HL-60/S4 (cell line): ENCODE data around the gene SLC9A3.
"Not testable (repeated sequence)": the region's sequence is repeated elsewhere in the genome, so short reads cannot be mapped to it uniquely, and the experiment has no call there.

Source experiments
- in situ Hi-C: fragments of 300-500 bp; cut with MboI; formaldehyde crosslinking; loops from 2 replicates; pipeline ENCODE4 v1.14.3; 2022; ENCODE audit warnings: low sequenced_read_pairs

Gene SLC9A3

GRCh38 chr5:492314-492893 is 31.8 kb downstream of the SLC9A3 start:
- in situ Hi-C loops = no loop called here

- in situ Hi-C loops = no loop called here
These were observed 32.4 kb downstream of the SLC9A3 start for GRCh38 chr5:491856-492155.

GRCh38 chr5:491119-491855 is 33.0 kb downstream of the SLC9A3 start:
- in situ Hi-C loops = no loop called here

- in situ Hi-C loops = no loop called here
These were observed 33.8 kb downstream of the SLC9A3 start for GRCh38 chr5:490116-491106.

GRCh38 chr5:489689-490080 is 34.6 kb downstream of the SLC9A3 start:
- in situ Hi-C loops = no loop called here

- in situ Hi-C loops = no loop called here
These were observed 35.2 kb downstream of the SLC9A3 start for GRCh38 chr5:488744-489688.

- in situ Hi-C loops = no loop called here
These were observed 36.0 kb downstream of the SLC9A3 start for GRCh38 chr5:488241-488640.

GRCh38 chr5:486597-486996 is 37.7 kb downstream of the SLC9A3 start:
- in situ Hi-C loops = not testable (repeated sequence)

- in situ Hi-C loops = no loop called here
These were observed 38.2 kb downstream of the SLC9A3 start for GRCh38 chr5:485946-486491.

- in situ Hi-C loops = no loop called here
These were observed 38.9 kb downstream of the SLC9A3 start for GRCh38 chr5:485113-485945.

GRCh38 chr5:484556-484955 is 39.7 kb downstream of the SLC9A3 start:
- in situ Hi-C loops = no loop called here

- in situ Hi-C loops = no loop called here
These were observed 40.7 kb downstream of the SLC9A3 start for GRCh38 chr5:483434-484140.

GRCh38 chr5:483011-483410 is 41.2 kb downstream of the SLC9A3 start:
- in situ Hi-C loops = no loop called here

GRCh38 chr5:482506-482905 is 41.7 kb downstream of the SLC9A3 start:
- in situ Hi-C loops = no loop called here

GRCh38 chr5:482021-482420 is 42.2 kb downstream of the SLC9A3 start:
- in situ Hi-C loops = no loop called here

GRCh38 chr5:481347-481746 is 42.9 kb downstream of the SLC9A3 start:
- in situ Hi-C loops = no loop called here

GRCh38 chr5:479566-480319 is 44.5 kb downstream of the SLC9A3 start:
- in situ Hi-C loops = no loop called here

- in situ Hi-C loops = no loop called here
These were observed 45.2 kb downstream of the SLC9A3 start for GRCh38 chr5:478982-479535.
